ENCODE data around the gene ATP6V0C. TPM values are rescaled to one million over a fixed set of nuclear protein-coding genes. Genes with fewer than 3 reads are reported as not detected.

Gene ATP6V0C
- polyA plus RNA-seq, 1 experiment, result 32.9 TPM

- TF ChIP-seq CTCF (IDR thresholded peaks at IDR 0.05; ENCODE audit: insufficient read depth, low read depth, low read length), result no peak
- ChIA-PET CTCF (interaction anchor here (1.6 to 1.9 kb wide), 2 partner anchors 67 to 157 kb away, joined by 5 to 6 read pairs; partner anchors contain the start of gene ABCA3), POLR2A (no interaction called here)
- H3K27me3 ChIP-seq (ENCODE audit: control insufficient read depth, insufficient read depth, low read length), result no peaks in the 10 kb centered on the region
- peaks cover 36% of the 10 kb centered on the region for H3K36me3 ChIP-seq (ENCODE audit: control insufficient read depth, insufficient read depth, low read length)
- no peak overlapping the region for H3K4me3 ChIP-seq (ENCODE audit: low read depth, low read length)
- DNase-seq (ENCODE audit: low read depth), result no peak
Observed at GRCh38 chr16:2497116-2497630, 16.6 kb upstream of the ATP6V0C start.

- CTCF ChIA-PET, result interaction anchor here (1.3 to 1.9 kb wide), 3 partner anchors 15 to 158 kb away, joined by 4 to 6 read pairs (median 5); partner anchors contain the start of gene ABCA3
- Histone ChIP-seq H3K4me3 (ENCODE audit: low read depth, low read length) (no peak overlapping the region), H3K27me3 (ENCODE audit: control insufficient read depth, insufficient read depth, low read length) (no peaks in the 10 kb centered on the region), H3K36me3 (ENCODE audit: control insufficient read depth, insufficient read depth, low read length) (peaks cover 33% of the 10 kb centered on the region)
- POLR2A ChIA-PET, result no interaction called here
- TF ChIP-seq CTCF (IDR thresholded peaks at IDR 0.05; ENCODE audit: insufficient read depth, low read depth, low read length), result no peak
- DNase-seq (ENCODE audit: low read depth), result no peak
Observed at GRCh38 chr16:2497695-2498484, 15.9 kb upstream of the ATP6V0C start.

- CTCF ChIA-PET, result interaction anchor here (1.3 kb wide), 1 partner anchor 16 kb away, joined by 4 read pairs; no protein-coding TSS in a partner anchor
- H3K4me3 ChIP-seq (ENCODE audit: low read depth, low read length), result no peak overlapping the region
- POLR2A ChIA-PET, result no interaction called here
- H3K27me3 ChIP-seq (ENCODE audit: control insufficient read depth, insufficient read depth, low read length), result no peaks in the 10 kb centered on the region
- TF ChIP-seq CTCF (IDR thresholded peaks at IDR 0.05; ENCODE audit: insufficient read depth, low read depth, low read length), result no peak
- peaks cover 33% of the 10 kb centered on the region for H3K36me3 ChIP-seq (ENCODE audit: control insufficient read depth, insufficient read depth, low read length)
- DNase-seq (ENCODE audit: low read depth), result no peak
Observed at GRCh38 chr16:2498531-2499253, 15.1 kb upstream of the ATP6V0C start.

- Histone ChIP-seq H3K4me3 (ENCODE audit: low read depth, low read length) (no peak overlapping the region), H3K36me3 (ENCODE audit: control insufficient read depth, insufficient read depth, low read length) (peaks cover 33% of the 10 kb centered on the region), H3K27me3 (ENCODE audit: control insufficient read depth, insufficient read depth, low read length) (no peaks in the 10 kb centered on the region)
- TF ChIP-seq CTCF (IDR thresholded peaks at IDR 0.05; ENCODE audit: insufficient read depth, low read depth, low read length), result no peak
- ChIA-PET CTCF (interaction anchor here (2.2 to 3.8 kb wide), 4 partner anchors 14 to 248 kb away, joined by 5 to 63 read pairs (median 12); partner anchors contain the start of gene ECI1), POLR2A (no interaction called here)
- DNase-seq (ENCODE audit: low read depth), result no peak
Observed at GRCh38 chr16:2499454-2499853, 14.3 kb upstream of the ATP6V0C start.

GRCh38 chr16:2499890-2500429 is 13.8 kb upstream of the ATP6V0C start:
- TF ChIP-seq CTCF (IDR thresholded peaks at IDR 0.05; ENCODE audit: insufficient read depth, low read depth, low read length), result no peak
- Histone ChIP-seq H3K27me3 (ENCODE audit: control insufficient read depth, insufficient read depth, low read length) (no peaks in the 10 kb centered on the region), H3K36me3 (ENCODE audit: control insufficient read depth, insufficient read depth, low read length) (peaks cover 33% of the 10 kb centered on the region), H3K4me3 (ENCODE audit: low read depth, low read length) (no peak overlapping the region)
- POLR2A ChIA-PET, result no interaction called here
- CTCF ChIA-PET, result interaction anchor here (0.7 to 3.8 kb wide), 7 partner anchors 8 to 248 kb away, joined by 3 to 63 read pairs (median 10); partner anchors contain the start of gene ECI1
- DNase-seq (ENCODE audit: low read depth), result no peak

All from BJ (cell line).